Mucosa of descending colon (tissue), 3 donors: ENCODE measurements around the gene WIZ. TPM values are rescaled to one million over a fixed set of nuclear protein-coding genes. Genes with fewer than 3 reads are reported as not detected.
"Not testable (repeated sequence)": the region's sequence is repeated elsewhere in the genome, so short reads cannot be mapped to it uniquely, and the experiment has no call there.

Experiments
- ATAC-seq: fragments of 200-7000 bp; cut with Tn5 transposase; one replicate; pipeline ENCODE4 v1.9.1; 2020; ENCODE audit warnings: mild to moderate bottlenecking, moderate library complexity
- DNase-seq, 3 donors: peaks; one replicate each; pipeline ENCODE4 v3.0.0-alpha.2; 2020
- H3K36me3 ChIP-seq: fragments of 200-600 bp; one replicate; pipeline ENCODE4 v1.8.0; 2021; ENCODE audit warnings: low read depth, mild to moderate bottlenecking
- H3K4me1 ChIP-seq: fragments of 200-600 bp; one replicate; pipeline ENCODE4 v1.8.0; 2021; ENCODE audit warnings: low read depth, mild to moderate bottlenecking
- H3K4me3 ChIP-seq: fragments of 200-600 bp; one replicate; pipeline ENCODE4 v1.8.0; 2021; ENCODE audit warnings: mild to moderate bottlenecking
- H3K9me3 ChIP-seq: fragments of 200-600 bp; one replicate; pipeline ENCODE4 v1.8.0; 2021; ENCODE audit warnings: mild to moderate bottlenecking
- CTCF ChIP-seq: fragments of 200-600 bp; IDR thresholded peaks from one replicate; pipeline ENCODE4 v1.8.0; 2022; ENCODE audit warnings: antibody characterized with exemption, mild to moderate bottlenecking
- intact Hi-C, 2 donors: fragments of 100-400 bp; cut with DNase I in 1 of 2; cut with micrococcal nuclease in 1 of 2; formaldehyde crosslinking; loops; one replicate each; pipeline versions ENCODE4 v1.11.0 to v1.11.1; 2022; cut with DNase I, micrococcal nuclease
- total RNA-seq, 3 donors: library from RNA; stranded (reverse); fragmentation: NEBNext Ultra II Directional in 2 of 3; extraction: Animal tissue kit (Norgen Biotek cat#: 25700) in 2 of 3; gene quantifications; one replicate each; pipeline versions ENCODE4 v1.2.1 to v1.2.4, GENCODE V29; 2021 to 2023
- donor health status: DM: no; HTN: no; CAD: no; lungs with moderate emphysema.
- donor health status: DM: no; HTN: no; CAD: no.
- donor health status: DM: no; HTN: yes; CAD: no.

Gene WIZ
- total RNA-seq, 3 donors from 2014 or later: 26.7 to 39.9 (median 28.1) TPM

- intact Hi-C loops: loop anchor here in 1 of 2 donors (10.0 kb wide), 1 partner anchor 158 kb away; no protein-coding TSS in a partner anchor
- ATAC-seq: no peak
- H3K4me3 ChIP-seq: no peak overlapping the region
- no peak for DNase-seq
- H3K9me3 ChIP-seq: no peaks in the 10 kb centered on the region
- peaks cover 18% of the 10 kb centered on the region for H3K4me1 ChIP-seq
- no peak for TF ChIP-seq CTCF
- no peaks in the 10 kb centered on the region for H3K36me3 ChIP-seq
Measured at GRCh38 chr19:15412832-15413231, 36.9 kb downstream of the WIZ start.

- intact Hi-C loops: loop anchor here in 1 of 2 donors (10.0 kb wide), 1 partner anchor 157 kb away; no protein-coding TSS in a partner anchor
- H3K9me3 ChIP-seq, DNase-seq, ATAC-seq, H3K4me3 ChIP-seq, H3K36me3 ChIP-seq: not testable (repeated sequence)
- H3K4me1 ChIP-seq: peaks cover 14% of the 10 kb centered on the region
Measured at GRCh38 chr19:15411351-15411750, 38.4 kb downstream of the WIZ start.

GRCh38 chr19:15404780-15405211, 45.0 kb downstream of the WIZ start:
- peaks cover 11% of the 10 kb centered on the region for H3K4me1 ChIP-seq
- TF ChIP-seq CTCF: no peak
- no peak for DNase-seq
- peaks cover 3% of the 10 kb centered on the region for H3K36me3 ChIP-seq
- ATAC-seq: no peak
- H3K9me3 ChIP-seq: no peaks in the 10 kb centered on the region
- intact Hi-C loops: no loop called here
- H3K4me3 ChIP-seq: no peak overlapping the region

GRCh38 chr19:15404097-15404779, 45.5 kb downstream of the WIZ start:
- Histone ChIP-seq H3K4me1 (peaks cover 11% of the 10 kb centered on the region), H3K36me3 (peaks cover 7% of the 10 kb centered on the region), H3K4me3 (no peak overlapping the region), H3K9me3 (no peaks in the 10 kb centered on the region)
- no peak for DNase-seq
- no peak for ATAC-seq
- TF ChIP-seq CTCF: no peak
- intact Hi-C loops: no loop called here

- Histone ChIP-seq H3K4me3 (no peak overlapping the region), H3K4me1 (peaks cover 11% of the 10 kb centered on the region), H3K9me3 (no peaks in the 10 kb centered on the region), H3K36me3 (peaks cover 18% of the 10 kb centered on the region)
- TF ChIP-seq CTCF: no peak
- ATAC-seq (no peak), DNase-seq (no peak)
- intact Hi-C loops: no loop called here
Measured at GRCh38 chr19:15403151-15403531, 46.6 kb downstream of the WIZ start.

GRCh38 chr19:15402411-15403150, 47.2 kb downstream of the WIZ start:
- TF ChIP-seq CTCF: no peak
- Histone ChIP-seq H3K4me3 (no peak overlapping the region), H3K9me3 (no peaks in the 10 kb centered on the region), H3K36me3 (peaks cover 23% of the 10 kb centered on the region), H3K4me1 (peaks cover 11% of the 10 kb centered on the region)
- no peak for DNase-seq
- ATAC-seq: no peak
- intact Hi-C loops: no loop called here
